IPS-NIHi7 (cell line): ENCODE measurements around the gene SMAGP.
A peak's percentile ranks its signal among the peaks of the same experiment; 100 is the strongest.
"Not testable (repeated sequence)": the region's sequence is repeated elsewhere in the genome, so short reads cannot be mapped to it uniquely, and the experiment has no call there.

Experiments
- DNase-seq: peaks from one replicate; pipeline ENCODE4 v3.0.0; 2012; ENCODE audit warnings: mixed read lengths; ENCODE audit errors: extremely low spot score

Gene SMAGP

GRCh38 chr12:51225234-51225633 is 45.0 kb downstream of the SMAGP start:
- no peak for DNase-seq

GRCh38 chr12:51224625-51225024 is 45.6 kb downstream of the SMAGP start:
- DNase-seq, result no peak

GRCh38 chr12:51222461-51222860 is 47.8 kb downstream of the SMAGP start:
- DNase-seq, result no peak

GRCh38 chr12:51219857-51220256 is 50.4 kb downstream of the SMAGP start:
- not testable (repeated sequence) for DNase-seq

- no peak for DNase-seq
Observed at GRCh38 chr12:51219322-51219721, 50.9 kb downstream of the SMAGP start.

GRCh38 chr12:51218607-51219161 is 51.5 kb downstream of the SMAGP start:
- peak; percentile 36 for DNase-seq

- peak; percentile 94 for DNase-seq
Observed at GRCh38 chr12:51217968-51218606, 52.1 kb downstream of the SMAGP start, which contains the start of gene POU6F1. Gene POU6F1 (minus strand): TSS chr12:51218062. CDS start chr12:51206836, 11,226 bp downstream.

- peak; percentile 85 for DNase-seq
Observed at GRCh38 chr12:51217133-51217967, 52.9 kb downstream of the SMAGP start.

DNA sequence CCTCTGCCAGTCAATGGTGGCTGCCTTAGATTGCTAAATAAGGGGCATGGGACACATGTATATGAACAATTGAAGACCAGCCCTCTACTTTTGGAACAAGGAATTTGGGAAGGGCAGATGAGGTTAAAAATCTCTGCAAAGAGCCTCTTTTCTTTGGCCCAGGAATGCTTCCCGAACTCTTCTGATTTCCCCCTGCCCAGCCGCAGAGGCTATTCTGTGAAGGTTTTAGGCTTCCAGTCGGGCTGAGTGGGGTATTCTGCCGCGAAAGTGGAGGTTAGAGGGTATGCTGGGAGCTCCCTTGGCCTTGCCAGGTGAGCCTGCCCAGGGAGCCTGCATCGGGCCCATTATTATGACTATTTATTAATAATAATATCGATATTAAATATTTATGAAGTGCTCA is 53.6 kb downstream of the SMAGP start:
- no peak for DNase-seq

GRCh38 chr12:51214895-51215294 is 55.3 kb downstream of the SMAGP start:
- no peak for DNase-seq

DNA sequence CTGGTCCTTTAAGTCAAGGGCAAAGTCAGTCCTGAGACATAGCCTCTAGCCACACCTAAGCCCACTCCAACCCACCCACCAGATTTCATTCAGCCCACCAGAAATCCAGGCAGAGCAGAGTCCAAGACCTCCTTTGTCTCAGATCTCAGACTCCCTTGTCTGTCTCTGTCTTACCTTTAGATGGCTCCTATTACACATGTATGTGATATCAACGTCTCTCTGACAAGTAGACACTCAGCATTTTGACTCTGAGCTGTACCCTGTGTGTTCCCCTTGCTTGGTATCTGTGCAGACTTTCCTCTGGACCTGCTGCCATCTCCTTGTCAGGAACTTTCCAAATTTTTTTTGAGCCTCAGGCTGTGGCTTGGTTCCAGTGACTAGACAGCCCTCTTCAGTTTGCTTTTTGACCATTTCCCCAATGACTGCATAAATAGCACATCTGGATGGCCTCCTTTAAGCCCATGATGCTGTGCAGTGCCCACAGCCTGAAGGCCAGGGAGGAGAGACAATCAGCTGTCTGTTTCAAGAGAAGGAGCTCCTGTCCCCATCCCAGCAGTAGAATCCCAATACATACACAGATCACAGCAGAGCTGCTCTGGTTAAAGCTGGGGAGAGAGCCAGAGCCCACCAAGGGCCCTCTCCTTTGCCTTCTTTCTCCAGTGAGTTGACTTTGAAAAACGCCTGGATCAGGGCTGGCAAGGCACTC is 59.4 kb downstream of the SMAGP start:
- DNase-seq, result no peak

DNA sequence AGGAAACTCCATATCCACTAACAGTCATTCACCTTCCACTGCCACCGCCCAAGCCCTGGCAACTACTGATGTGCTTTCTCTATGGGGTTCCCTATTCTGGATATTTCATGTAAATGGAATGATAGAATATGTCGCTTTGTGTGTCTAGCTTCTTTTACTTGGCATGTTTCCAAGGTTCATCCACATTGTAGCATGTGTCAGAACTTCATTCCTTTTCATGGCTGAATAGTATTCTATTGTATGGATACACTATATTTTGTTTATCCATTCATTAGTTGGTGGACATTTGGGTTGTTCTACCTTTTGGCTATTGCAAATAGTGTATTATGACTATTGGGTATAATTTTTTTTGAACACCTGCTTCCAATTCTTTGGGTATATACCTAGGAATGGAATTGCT is 61.0 kb downstream of the SMAGP start:
- no peak for DNase-seq

DNA sequence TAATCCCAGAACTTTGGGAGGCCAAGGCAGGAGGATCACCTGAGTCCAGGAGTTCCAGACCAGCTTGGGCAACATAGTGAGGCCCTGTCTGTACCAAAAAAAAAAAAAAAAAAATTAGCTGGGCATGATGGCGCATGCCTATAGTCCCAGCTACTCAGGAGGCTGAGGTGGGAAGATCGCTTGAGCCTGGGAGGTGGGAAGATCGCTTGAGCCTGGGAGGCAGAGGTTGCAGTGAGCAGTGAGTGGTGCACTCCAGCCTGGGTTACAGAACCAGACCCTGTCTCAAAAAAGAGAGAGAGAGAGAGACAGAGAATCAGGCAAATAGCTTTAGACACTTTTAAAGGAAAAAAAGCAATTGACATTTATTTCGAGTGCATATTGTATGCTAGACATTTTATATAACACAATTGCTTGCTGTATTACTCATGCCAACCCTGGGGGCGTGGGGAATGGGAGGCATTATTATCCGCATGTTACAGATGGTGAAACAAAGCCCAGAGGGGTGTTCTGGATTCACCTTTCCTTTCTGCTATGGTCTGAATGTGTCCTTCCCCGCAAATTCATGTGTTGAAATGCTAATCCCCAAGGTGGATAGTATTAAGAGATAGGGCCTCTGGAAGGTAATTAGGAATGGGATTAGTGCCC is 62.1 kb downstream of the SMAGP start:
- DNase-seq, result no peak

DNA sequence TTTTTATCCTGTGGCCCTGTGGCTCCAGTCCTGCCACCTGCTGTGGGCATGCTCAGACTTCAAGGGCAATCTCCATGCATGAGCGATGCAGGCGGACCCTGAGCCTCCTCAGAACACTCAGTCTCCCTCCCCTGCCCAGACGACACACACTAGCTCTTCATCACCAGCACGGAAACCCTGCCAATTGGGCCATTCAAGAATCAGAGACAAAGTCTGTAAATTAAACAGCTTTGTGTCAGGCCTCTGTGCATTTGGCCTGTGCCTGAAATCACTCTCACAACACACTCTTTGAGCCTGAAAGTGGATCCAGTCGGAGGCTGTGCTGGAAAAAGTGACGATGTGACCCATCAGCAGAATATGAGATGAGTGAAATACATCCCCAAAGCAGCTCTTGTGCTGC is 64.9 kb downstream of the SMAGP start:
- no peak for DNase-seq

DNA sequence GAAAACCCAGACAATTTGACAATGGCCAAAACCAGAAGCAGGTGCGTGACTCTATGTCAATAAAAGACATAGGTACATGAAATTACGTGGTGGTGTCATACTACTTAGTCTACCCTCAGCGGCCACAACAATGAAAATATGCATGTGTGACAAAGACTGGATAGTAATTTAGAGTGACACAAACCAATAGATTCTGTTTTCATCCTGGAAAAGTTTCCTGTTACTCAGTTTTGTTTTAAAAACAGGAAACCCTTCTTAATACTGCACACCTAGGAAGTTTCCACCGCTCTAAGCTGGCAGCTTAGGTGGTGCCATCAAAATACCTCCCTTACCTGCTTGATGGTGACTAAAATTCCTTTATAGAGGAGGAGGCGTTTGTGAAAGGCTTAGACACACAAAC is 67.5 kb downstream of the SMAGP start:
- DNase-seq, result no peak

- DNase-seq, result no peak
Observed at GRCh38 chr12:51200806-51201205, 69.4 kb downstream of the SMAGP start.

DNA sequence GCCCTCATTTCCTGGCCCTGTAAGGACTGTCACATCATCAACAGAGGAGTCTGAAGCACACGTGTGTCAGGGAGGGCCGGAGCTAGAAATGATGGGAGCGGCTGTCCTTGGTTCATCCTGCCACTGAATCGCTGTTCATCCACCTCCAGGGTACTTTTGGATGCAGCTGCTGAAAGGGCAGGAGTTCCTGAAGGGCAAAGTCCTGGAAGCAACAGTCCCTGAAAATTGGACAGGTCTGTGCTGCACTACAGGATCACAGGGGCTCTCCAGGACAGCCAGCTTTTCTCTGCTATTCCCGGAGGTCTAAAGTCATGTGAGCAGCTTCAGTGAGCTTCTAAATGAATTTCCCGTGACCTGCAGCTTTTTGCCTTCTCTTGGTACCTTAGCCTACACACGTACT is 70.1 kb downstream of the SMAGP start:
- no peak for DNase-seq

GRCh38 chr12:51199366-51199945 is 70.8 kb downstream of the SMAGP start:
- no peak for DNase-seq

GRCh38 chr12:51198568-51199365 is 71.4 kb downstream of the SMAGP start:
- DNase-seq, result no peak

DNA sequence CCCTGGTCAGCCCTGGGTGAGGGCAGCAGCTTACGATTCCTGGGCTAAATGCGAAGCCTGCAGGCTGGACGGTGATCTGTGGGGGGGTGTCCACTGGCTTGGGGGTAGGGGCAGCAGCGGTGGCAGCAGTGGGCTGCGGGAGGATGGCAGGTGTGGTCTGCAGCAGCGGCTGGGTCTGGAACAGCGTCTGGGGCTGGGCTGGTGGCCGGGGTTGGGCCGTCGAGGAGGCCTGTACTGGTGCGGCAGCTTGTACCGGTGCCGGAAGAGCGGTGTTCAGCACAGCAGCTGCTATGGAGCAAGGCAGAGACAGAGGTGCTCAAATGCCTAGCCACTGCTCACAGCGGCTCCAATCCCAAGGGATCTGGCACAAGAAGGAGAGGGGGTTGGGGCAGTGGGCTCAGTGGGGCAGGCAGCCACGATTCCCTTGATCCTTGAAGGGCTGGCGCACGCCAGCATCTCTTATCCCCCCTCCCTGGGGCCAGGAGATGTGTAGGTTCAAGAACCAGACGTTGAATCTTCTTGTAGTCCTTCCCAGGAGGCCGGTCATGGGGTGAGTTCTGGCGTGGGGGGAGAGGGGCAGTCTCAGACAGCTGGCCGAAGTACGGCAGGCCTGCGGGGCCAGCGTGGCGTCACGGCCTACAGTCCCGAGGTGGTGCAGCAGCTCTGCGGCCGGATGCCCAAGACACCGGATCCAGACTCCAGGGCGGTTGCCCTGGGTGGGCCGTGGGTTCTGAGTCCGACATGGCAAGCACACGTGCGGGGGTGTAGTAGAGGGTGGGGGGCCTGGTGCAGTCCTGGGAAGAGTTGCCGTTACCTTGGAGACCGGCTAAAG is 72.3 kb downstream of the SMAGP start:
- DNase-seq, result no peak
